Fibroblast of mammary gland (primary cell): Measurements from ENCODE around the gene ARMC2.
"Not testable (repeated sequence)": the region's sequence is repeated elsewhere in the genome, so short reads cannot be mapped to it uniquely, and the experiment has no call there.

Source experiments
- DNase-seq: peaks from one replicate; pipeline ENCODE4 v3.0.0-alpha.2; 2010; ENCODE audit warnings: low read depth
- H3K4me3 ChIP-seq: 2 replicates; pipeline ENCODE4 v1.5.1; 2011; ENCODE audit warnings: low read depth, mild to moderate bottlenecking, low read length, moderate library complexity; ENCODE audit not compliant: control insufficient read depth
- CTCF ChIP-seq: conservative IDR thresholded peaks from 2 replicates; pipeline ENCODE4 v1.5.1; 2011; ENCODE audit warnings: low read depth, low read length, inconsistent platforms; ENCODE audit not compliant: control insufficient read depth, insufficient read depth

ARMC2 gene

GRCh38 chr6:108966855-108967755 is 118.9 kb downstream of the ARMC2 start:
- H3K4me3 ChIP-seq, result no peak overlapping the region
- peak; percentile 52 for DNase-seq
- no peak for TF ChIP-seq CTCF

GRCh38 chr6:108968325-108969316 is 120.4 kb downstream of the ARMC2 start:
- no peak overlapping the region for H3K4me3 ChIP-seq
- DNase-seq, result no peak
- TF ChIP-seq CTCF, result no peak

- no peak for TF ChIP-seq CTCF
- DNase-seq, result no peak
- H3K4me3 ChIP-seq, result no peak overlapping the region
These were observed 121.6 kb downstream of the ARMC2 start for GRCh38 chr6:108969776-108970175.

- H3K4me3 ChIP-seq, result no peak overlapping the region
These were observed 126.0 kb downstream of the ARMC2 start for GRCh38 chr6:108974201-108974600.

GRCh38 chr6:108978638-108979037 is 130.4 kb downstream of the ARMC2 start:
- not testable (repeated sequence) for H3K4me3 ChIP-seq, DNase-seq

More at GRCh38 chr6:108974201-108974600, 126.0 kb downstream of the ARMC2 start:
- TF ChIP-seq CTCF, result no peak
- no peak for DNase-seq

- DNase-seq, result no peak
- H3K4me3 ChIP-seq, result no peak overlapping the region
- no peak for TF ChIP-seq CTCF
These were observed 134.2 kb downstream of the ARMC2 start for GRCh38 chr6:108982154-108983113.
